Measurements from ENCODE around the gene YIPF1.
"Not testable (repeated sequence)": the region's sequence is repeated elsewhere in the genome, so short reads cannot be mapped to it uniquely, and the experiment has no call there.

Gene YIPF1

GRCh38 chr1:53893999-53894636, 4.5 kb upstream of the YIPF1 start, which contains the start of gene DIO1:
DIO1 (plus strand) TSS chr1:53894187; CDS start chr1:53894211, 24 bp downstream.
- no peak for DNase-seq

DNA sequence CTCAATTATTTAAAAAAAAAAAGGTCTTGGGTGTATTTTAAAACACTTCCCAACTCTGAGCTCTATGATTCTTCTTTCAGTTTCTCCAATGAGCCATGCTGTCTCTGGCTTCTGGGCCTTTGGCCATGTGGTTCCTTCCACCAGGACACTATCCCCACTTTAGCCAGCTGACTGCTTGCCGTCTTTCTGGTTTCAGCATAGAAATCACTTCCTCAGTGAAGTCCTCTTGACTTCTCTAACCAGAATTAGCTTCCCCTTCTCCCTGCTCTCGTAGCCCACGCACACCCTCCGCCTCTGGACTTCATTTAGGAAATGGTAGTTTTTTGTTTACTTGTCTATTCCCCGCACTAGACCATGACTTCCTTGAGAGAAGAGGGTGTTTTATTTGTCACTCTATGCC, 3.3 kb upstream of the YIPF1 start:
- peak; percentile 90 to 97 for DNase-seq

- DNase-seq = peak in 1 of 2 donors; percentile 32
Observed at GRCh38 chr1:53891678-53892077, 2.1 kb upstream of the YIPF1 start.

GRCh38 chr1:53891018-53891417, 1.4 kb upstream of the YIPF1 start:
- DNase-seq = no peak

GRCh38 chr1:53890522-53890941, 935 bp upstream of the YIPF1 start:
- DNase-seq = no peak

GRCh38 chr1:53888681-53889080, 916 bp downstream of the YIPF1 start:
- no peak for DNase-seq

- DNase-seq = not testable (repeated sequence)
Observed at GRCh38 chr1:53883600-53883999, 6.0 kb downstream of the YIPF1 start.

DNA sequence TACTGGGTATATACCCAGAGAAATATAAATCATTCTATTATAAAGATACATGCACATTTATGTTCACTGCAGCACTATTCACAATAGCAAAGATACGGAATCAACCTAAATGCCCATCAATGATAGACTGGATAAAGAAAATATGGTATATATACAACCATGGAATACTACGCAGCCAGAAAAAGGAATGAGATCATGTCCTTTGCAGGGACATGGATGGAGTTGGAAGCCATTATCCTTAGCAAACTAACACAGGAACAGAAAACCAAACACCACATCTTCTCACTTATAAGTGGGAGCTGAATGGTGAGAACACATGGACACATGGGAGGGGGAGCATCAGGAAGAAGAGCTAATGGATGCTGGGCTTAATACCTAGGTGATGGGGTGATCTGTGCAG, 7.7 kb downstream of the YIPF1 start:
- not testable (repeated sequence) for DNase-seq

DNA sequence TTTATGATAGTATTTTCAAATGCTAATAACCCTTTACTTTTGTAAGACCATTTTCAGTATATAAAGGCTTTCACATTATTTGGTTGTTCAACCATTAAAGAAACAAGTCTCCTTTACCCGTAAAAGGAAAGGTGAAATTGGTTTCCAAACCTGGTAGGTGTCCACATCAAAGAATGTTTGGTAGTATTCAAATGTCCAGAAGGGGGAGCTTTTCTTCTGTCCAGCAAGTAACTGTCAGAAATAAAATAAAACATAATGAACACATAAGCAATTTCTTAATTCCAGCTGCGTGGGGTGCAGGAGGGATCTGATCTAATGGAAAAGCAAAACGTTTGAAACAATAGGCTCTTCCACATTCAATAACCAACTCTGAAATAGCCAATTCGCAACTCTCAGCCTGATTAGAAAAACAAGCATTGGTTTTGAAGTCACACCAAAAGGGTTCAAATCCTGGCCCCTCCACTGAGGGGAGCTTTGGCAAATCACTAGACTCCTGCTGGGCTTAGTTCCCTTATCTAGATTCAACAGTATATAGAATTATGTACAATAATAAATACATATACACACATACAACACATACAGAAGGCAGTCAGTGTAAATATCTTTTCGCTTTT, 11.0 kb downstream of the YIPF1 start:
- peak; percentile 48 to 70 for DNase-seq

- DNase-seq = not testable (repeated sequence)
Observed at GRCh38 chr1:53875150-53875549, 14.4 kb downstream of the YIPF1 start.

- DNase-seq = no peak
Observed at GRCh38 chr1:53871773-53872484, 17.7 kb downstream of the YIPF1 start.

DNA sequence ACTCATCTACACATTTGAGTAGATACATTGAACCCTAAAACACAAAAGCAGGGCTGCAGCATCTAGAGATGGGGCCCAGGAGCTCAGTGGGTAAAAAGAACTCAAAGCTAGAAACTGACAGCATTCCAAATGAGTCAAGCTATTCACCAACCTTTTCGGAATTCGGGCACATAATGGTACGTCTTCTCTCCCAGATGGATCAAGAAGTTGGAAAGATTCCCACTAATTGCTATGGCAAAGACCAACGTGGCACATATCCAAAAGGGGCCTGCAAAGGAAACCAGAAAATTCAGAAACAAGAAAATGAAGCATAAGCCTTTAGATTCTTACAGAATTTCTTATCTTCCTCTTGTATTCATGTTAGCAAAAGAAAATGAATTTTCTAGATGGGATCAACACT, 18.4 kb downstream of the YIPF1 start:
- no peak for DNase-seq

DNA sequence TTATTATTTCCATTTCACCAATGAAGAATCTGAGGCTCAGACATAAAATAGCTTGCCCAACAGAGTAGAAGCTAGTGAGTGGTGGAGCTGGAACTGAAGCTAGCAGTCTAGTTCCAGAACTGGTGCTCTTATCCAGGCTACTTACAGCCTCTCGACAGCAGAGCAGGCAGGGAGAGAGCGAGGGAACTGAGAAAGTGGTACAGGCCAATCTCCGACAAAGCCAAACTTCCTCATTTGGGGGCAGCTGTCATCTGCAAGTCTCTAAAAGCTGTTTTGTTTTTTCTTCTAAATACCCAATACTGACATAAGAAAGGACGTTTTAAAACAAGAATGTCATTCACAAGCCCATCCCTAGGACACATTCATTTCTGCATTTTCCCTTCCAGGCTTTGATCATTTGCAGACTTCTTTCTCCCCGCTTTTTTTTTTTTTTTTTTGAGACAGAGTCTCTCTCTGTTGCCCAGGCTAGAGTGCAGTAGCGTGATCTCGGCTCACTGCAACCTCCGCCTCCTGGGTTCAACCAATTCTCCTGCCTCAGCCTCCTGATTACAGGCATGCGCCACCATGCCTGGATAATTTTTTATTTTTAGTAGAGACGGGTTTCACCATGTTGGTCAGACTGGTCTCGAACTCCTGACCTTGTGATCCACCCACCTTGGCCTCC, 20.0 kb downstream of the YIPF1 start:
- DNase-seq = no peak

GRCh38 chr1:53868565-53868964, 21.0 kb downstream of the YIPF1 start:
- no peak for DNase-seq

DNA sequence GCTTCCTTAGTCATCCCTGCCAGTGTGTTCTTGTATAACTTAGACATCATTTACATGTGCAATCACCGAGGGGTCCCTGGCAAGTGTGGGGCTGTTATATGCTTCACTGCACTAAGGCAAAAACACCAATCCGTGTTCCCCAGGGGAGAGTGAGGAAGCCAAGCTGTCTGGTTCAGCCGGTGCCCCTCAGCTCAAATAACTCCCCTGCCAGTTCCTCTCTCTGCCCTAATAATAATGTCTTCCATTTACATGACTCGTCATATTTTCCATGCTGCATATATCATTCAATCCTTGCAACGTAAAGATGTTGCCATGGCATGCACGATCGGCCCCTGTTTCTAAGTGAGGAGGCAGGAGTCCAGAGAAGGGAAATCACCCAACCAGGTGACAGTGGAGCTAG, 27.1 kb downstream of the YIPF1 start:
- no peak for DNase-seq

DNA sequence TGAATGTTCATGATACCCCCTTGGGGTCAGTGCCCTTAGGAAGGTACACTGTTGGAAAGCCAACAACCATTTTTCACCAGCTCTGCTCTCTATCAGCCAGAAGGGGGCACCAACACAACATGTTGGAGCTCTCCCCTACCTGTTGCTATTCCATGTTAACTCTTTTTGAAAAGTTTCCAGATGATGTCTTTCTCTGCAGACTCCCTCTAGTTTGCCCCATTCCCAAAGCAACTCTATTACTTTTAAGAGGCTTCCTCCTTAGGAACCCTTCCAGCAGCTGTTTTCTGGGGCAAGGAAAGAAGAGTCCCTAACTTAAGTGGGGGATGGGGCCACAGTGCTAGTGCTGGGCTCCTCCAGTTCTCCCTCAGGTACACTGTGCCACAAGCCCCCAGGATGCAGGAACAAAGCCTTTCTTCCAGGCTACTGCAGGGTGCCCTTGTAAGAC, 28.6 kb downstream of the YIPF1 start:
- DNase-seq = peak in 1 of 2 donors; percentile 60

- DNase-seq = no peak
Observed at GRCh38 chr1:53851571-53852285, 37.9 kb downstream of the YIPF1 start.

DNA sequence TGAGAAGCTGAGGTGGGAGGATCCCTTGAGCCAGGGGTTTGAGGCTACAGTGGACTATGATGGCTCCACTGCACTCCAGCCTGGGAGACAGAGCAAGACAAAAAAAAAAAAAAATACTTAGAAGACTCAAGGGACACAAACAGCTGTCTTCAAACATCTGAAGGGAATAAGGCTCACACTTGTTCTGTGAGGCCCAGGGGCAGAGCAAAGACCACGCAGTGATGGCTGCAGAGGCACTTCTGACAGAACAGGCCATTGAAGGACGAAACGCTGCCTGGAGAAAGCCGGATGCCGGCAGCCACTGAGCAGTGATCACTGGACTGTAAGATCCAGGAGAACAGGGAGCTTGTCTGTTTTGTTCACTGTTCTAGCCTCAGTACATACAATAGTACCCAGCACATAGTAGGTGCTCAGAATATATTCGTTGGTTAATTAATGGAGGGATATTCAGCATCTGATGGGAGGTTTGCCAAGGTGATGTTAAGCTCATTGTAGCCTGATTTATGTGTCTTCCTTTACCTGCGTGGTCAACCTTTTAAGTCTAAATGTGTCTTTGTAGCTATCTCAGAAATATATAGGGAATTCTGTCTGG, 39.4 kb downstream of the YIPF1 start:
- no peak for DNase-seq

GRCh38 chr1:53847980-53848379, 41.6 kb downstream of the YIPF1 start:
- peak; percentile 2 to 5 for DNase-seq

- no peak for DNase-seq
Observed at GRCh38 chr1:53842347-53842746, 47.2 kb downstream of the YIPF1 start.

DNA sequence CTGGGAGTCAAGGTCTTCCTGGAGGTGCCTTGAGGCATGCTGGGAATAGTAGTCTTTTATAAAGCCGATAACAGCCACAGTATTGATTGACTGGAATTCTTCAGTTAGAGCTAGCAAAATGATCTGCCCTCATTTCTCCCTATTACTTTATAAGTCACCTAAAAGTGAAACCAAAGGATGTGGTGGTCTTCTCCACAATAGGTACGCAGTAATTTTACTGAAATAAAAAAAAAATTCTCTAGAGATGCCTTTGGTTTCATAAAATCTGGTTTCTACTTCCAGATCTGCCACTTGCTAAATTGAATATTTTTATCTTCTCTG, 51.0 kb downstream of the YIPF1 start:
- DNase-seq = no peak

DNA sequence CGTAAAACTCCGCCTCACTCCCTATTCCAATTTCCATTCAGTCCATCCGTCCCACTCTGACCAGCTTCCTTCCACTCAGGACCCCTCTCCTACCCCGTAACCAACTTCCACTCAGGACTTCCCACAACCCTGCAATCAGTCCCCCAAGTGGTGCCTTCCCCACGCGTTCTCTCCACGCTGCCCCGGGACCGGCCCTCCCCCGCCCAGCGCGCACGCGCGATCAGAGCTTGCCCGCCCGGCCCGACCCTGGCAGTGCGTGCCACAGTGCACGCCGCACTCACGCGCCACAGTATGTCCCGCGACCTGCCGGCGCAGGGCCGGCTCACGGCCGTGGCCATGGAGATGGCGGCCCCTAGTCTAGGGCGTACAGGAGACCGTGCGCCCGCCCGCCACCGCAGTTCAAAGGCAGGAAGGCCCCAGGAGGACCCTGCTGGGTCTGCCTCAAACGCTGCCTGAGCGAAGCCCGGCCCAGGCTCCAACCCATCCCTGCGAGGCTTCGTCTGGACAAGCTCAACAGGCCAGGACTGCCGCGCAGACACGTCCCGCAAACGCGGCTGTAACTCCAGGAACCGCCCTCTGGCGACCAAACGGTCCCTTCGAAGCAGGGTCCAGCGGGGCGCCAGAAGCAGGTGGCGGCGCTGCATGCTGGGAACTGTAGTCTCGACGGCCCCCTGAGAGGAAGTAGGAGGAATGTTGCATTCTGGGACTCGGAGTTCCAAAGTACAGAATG, 51.5 kb downstream of the YIPF1 start, which contains the start of gene NDC1:
TSS of gene NDC1 (minus strand) at position 373 of the 730 bp plus-strand sequence. CDS start at position 338, 35 bp downstream.
- DNase-seq = peak; percentile 93 to 95

Measured in inflammatory macrophage treated with lipopolysaccharide for 1 hour (primary cell).